Fibroblast of pulmonary artery (primary cell): ENCODE data around the gene CCDC136.

Source experiments
- DNase-seq: peaks from one replicate; pipeline ENCODE4 v3.0.0-alpha.2; 2010; ENCODE audit warnings: low read depth
- H3K4me3 ChIP-seq: replicated peaks from 2 replicates; pipeline ENCODE4 v1.5.1; 2011; ENCODE audit warnings: low read depth, mild to moderate bottlenecking, control low read depth, low read length, moderate library complexity
- TF ChIP-seq, protein P1 (sequence below): IDR thresholded peaks from 2 replicates; pipeline ENCODE4 v1.5.1; 2011; ENCODE audit warnings: mild to moderate bottlenecking, control low read depth, low read length, inconsistent platforms; ENCODE audit errors: missing control alignments

Gene CCDC136

DNA sequence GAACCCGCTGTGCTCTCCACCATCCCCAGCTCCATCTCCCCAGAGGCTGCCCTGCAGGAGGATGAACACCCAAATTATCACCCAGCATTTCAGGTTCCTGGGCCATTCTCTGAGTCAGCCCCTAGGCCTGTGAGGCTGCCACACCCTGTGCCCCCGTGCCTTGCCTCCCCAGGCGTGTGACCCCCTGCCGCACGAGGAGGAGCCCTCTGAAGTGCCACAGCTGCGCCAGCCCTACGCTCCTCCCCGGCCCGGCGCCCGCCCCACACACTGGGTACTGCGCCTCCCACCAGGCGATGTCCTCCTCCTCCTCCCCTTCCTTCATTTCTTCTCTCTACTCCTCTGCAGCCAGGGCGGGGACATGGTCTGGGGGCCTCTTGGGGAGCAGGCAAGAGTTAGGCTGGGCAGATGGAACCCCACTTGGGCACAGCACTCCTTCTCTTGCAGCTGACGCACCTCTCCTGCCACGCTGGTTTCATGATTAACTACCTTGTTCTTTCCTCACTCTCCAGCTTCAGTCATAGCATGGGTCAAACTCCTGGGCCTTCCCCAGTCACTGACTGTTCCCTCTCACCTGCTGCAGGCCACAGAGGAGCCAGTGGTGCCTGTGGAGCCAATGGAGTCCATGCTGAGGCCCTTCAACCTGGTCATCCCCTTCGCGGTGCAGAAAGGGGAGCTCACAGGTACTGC is 58.2 kb downstream of the CCDC136 start:
- TF ChIP-seq, protein P1, sequence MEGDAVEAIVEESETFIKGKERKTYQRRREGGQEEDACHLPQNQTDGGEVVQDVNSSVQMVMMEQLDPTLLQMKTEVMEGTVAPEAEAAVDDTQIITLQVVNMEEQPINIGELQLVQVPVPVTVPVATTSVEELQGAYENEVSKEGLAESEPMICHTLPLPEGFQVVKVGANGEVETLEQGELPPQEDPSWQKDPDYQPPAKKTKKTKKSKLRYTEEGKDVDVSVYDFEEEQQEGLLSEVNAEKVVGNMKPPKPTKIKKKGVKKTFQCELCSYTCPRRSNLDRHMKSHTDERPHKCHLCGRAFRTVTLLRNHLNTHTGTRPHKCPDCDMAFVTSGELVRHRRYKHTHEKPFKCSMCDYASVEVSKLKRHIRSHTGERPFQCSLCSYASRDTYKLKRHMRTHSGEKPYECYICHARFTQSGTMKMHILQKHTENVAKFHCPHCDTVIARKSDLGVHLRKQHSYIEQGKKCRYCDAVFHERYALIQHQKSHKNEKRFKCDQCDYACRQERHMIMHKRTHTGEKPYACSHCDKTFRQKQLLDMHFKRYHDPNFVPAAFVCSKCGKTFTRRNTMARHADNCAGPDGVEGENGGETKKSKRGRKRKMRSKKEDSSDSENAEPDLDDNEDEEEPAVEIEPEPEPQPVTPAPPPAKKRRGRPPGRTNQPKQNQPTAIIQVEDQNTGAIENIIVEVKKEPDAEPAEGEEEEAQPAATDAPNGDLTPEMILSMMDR, result no peak
- H3K4me3 ChIP-seq, result no peak overlapping the region
- no peak for DNase-seq

DNA sequence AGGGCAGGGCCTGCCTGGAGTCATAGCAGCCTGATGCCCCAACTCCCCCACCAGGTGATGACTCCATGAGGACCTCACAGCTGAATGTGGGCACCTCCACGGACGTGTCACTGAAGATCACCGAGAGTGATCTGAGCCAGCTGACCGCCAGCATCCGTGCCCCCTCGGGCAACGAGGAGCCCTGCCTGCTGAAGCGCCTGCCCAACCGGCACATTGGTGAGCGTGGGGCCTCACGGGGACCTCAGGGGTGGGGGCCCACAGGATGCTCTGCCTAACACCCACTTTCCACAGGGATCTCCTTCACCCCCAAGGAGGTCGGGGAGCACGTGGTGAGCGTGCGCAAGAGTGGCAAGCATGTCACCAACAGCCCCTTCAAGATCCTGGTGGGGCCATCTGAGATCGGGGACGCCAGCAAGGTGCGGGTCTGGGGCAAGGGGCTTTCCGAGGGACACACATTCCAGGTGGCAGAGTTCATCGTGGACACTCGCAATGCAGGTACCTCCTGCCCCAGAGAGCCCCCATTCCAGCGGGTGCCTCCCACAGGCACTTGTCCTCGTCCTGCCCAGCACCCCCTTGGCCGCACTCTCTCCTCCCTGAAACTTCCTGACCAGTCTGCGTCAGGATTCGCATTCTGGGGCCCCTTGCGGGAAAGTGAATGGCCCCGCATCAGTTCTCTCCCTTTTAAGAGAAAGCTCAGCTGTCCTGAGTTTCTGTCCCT is 60.9 kb downstream of the CCDC136 start:
- H3K4me3 ChIP-seq, result no peak overlapping the region
- TF ChIP-seq, protein P1, result no peak
- DNase-seq, result no peak

DNA sequence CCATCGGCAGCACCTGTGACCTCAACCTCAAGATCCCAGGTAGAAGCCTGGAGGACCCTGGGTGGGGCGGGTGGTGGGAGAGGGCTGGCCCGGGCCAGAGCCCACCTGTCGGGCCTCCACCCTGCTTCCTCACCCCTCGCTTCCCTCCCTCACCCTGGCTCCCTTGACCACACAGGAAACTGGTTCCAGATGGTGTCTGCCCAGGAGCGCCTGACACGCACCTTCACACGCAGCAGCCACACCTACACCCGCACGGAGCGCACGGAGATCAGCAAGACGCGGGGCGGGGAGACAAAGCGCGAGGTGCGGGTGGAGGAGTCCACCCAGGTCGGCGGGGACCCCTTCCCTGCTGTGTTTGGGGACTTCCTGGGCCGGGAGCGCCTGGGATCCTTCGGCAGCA is 62.0 kb downstream of the CCDC136 start:
- H3K4me3 ChIP-seq, result no peak overlapping the region
- no peak for DNase-seq
- TF ChIP-seq, protein P1, result no peak

DNA sequence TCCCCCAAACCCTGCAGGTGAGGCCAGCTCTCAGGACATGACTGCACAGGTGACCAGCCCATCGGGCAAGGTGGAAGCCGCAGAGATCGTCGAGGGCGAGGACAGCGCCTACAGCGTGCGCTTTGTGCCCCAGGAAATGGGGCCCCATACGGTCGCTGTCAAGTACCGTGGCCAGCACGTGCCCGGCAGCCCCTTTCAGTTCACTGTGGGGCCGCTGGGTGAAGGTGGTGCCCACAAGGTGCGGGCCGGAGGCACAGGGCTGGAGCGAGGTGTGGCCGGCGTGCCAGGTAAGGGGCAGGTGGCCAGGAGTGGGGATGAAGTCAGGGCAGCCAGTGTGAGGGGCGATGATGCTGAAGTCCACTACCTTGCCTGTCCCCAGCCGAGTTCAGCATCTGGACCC is 62.6 kb downstream of the CCDC136 start:
- TF ChIP-seq, protein P1, result no peak
- no peak overlapping the region for H3K4me3 ChIP-seq
- DNase-seq, result no peak

DNA sequence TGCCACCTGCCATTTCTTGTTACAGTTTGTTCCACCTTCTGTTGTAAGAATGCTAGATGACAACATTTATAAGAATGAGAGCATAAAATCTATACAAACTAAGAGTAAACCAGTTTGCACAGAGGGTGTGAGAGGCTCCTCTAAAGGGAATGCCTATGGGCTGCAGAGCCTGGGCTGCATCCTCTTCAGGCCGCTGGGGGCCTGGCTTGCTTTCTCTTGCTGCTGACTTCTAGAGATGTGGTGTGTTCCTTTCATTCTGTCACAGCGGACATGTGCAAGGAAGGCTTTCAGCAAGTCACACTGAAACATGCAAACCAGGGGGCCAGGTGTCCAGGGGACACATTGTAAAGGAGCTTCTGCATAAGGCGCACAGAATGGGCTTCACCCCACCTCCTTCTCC is 63.8 kb downstream of the CCDC136 start:
- H3K4me3 ChIP-seq, result no peak overlapping the region
- no peak for DNase-seq
- TF ChIP-seq, protein P1, result no peak

DNA sequence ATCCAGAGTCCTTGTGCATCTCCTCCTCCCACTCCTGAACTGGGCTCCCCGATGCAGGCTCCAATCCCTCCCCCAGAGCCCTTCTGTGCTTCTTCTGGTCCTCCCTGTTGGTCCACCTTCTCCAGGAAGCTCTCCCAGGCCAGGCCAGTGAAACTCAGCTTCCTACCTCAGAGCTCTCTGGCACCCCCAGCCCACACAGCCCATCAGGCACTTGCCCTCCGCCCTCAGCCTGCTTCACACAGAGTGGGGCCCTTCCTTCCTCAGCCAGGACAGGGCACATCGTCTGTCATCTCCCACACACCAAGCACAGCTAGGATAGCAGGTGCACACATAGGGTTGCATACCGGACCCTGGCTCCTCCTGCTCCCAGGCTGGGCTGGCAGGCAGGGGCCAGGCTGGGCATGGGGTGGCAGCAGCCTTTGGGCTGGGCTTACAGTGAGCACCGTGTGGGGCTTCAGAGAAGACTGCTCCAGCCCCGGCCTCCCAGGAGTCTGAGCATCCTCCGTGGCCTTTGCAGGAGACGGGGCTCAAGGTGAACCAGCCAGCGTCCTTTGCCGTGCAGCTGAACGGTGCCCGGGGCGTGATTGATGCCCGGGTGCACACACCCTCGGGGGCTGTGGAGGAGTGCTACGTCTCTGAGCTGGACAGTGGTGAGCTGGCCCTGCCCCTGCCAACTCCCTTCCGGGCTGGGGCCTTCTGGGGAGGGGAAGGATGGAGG is 64.4 kb downstream of the CCDC136 start:
- TF ChIP-seq, protein P1, result no peak
- H3K4me3 ChIP-seq, result no peak overlapping the region
- DNase-seq, result no peak
